ENCODE measurements around the gene EXT2.

EXT2 gene

DNA sequence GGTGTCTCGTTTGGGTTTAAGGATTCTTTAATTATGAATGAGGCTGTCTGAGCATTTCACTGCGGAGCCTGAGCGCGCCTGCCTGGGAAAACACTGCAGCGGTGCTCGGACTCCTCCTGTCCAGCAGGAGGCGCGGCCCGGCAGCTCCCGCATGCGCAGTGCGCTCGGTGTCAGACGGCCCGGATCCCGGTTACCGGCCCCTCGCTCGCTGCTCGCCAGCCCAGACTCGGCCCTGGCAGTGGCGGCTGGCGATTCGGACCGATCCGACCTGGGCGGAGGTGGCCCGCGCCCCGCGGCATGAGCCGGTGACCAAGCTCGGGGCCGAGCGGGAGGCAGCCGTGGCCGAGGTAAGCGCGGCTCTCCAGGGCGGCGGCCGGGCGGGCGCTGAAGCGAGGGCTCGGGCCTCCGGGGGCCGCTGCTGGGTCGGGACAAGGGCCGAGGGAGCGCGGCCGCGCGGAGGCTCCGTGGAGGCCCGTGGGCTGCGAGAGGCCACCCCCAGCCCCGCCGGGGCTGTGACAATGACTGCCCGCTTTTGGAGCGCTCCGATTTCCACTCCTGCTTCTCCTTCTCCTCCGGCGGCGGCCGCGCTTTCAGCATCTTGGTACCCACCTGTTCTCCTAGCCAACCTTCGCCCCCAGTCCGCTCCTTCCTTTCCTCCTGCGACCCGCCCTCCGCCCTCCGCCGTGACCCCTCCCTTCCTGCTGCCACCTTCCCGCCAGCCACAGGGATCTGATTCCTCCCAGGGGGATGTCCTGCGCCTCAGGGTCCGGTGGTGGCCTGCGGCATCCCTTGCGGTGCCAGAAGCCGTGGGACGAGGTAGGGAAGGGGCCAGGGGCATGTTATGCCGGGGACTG lies at the start of gene EXT2:
EXT2 (plus strand) TSS at position 173 of the 854 bp plus-strand sequence. CDS start 12,035 bp downstream, outside the sequence.
- H3K27ac ChIP-seq: peak within 1 kb of the TSS; percentile 69
- TF ChIP-seq, protein P1, sequence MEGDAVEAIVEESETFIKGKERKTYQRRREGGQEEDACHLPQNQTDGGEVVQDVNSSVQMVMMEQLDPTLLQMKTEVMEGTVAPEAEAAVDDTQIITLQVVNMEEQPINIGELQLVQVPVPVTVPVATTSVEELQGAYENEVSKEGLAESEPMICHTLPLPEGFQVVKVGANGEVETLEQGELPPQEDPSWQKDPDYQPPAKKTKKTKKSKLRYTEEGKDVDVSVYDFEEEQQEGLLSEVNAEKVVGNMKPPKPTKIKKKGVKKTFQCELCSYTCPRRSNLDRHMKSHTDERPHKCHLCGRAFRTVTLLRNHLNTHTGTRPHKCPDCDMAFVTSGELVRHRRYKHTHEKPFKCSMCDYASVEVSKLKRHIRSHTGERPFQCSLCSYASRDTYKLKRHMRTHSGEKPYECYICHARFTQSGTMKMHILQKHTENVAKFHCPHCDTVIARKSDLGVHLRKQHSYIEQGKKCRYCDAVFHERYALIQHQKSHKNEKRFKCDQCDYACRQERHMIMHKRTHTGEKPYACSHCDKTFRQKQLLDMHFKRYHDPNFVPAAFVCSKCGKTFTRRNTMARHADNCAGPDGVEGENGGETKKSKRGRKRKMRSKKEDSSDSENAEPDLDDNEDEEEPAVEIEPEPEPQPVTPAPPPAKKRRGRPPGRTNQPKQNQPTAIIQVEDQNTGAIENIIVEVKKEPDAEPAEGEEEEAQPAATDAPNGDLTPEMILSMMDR (IDR thresholded peaks at IDR 0.05): peak; percentile 95
- no peak for TF ChIP-seq ZFX (IDR thresholded peaks at IDR 0.05; ENCODE audit: borderline replicate concordance)

DNA sequence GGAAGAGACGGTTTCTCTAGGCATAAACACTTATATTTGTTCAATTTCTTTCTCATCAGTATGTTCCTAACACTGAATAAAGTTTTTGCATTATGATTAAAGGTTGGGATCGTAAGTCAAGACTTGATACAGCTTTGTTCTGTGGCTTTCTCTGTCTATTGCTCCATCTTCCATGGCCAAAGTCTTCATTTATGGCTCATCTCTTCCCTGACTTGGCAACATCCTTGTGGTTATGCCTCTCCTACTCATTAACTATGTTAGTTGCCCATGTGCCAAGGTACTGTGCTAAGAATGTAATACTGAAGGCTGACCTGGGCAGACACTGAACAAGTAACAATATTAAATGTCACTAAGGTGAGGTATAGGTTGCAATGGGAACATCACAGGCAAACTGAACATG lies 49.3 kb upstream of the EXT2 start:
- H3K27ac ChIP-seq: no peak overlapping the region
- TF ChIP-seq, protein P1 (IDR thresholded peaks at IDR 0.05): no peak
- TF ChIP-seq ZFX (IDR thresholded peaks at IDR 0.05; ENCODE audit: borderline replicate concordance): no peak

DNA sequence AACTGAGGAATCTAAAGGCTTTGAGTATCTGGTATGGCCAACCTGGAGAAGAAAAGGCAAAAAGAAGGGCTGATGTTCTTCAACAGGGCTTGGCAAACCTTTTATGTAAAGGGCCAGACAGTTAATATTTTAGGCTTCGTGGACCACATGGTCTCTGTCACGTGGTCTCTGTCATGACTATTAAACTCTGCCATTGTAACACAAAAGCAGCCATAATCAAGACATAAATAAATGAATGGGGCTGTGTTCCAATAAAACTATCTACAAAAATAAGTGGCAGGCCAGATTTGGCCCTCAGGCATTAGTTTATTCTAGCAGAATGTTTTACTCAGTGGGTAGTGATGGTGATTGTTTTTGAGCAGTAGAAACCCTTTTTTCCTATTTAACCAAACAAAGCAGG lies 48.2 kb upstream of the EXT2 start:
- no peak overlapping the region for H3K27ac ChIP-seq
- no peak for TF ChIP-seq ZFX (IDR thresholded peaks at IDR 0.05; ENCODE audit: borderline replicate concordance)

DNA sequence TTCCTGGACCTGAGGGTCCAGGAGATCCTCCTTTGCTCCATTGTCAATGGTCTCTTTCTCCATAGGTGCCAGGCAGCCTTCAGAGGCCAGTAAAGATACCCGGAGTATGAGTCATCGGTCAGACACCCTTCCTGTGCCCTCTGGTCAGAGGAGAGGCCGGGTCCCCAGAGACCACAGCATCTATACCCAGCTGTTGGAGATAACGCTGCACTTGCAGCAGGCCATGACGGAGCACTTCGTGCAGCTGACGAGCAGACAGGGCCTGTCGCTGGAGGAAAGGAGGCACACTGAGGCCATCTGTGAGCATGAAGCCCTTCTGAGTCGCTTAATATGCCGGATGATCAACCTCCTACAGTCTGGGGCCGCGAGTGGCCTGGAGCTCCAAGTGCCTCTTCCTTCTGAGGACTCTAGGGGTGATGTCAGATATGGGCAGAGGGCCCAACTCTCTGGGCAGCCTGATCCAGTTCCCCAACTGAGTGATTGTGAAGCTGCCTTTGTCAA lies 47.5 kb upstream of the EXT2 start, which contains the start of gene ACCSL:
ACCSL (plus strand) TSS at position 51 of the 501 bp plus-strand sequence; CDS start at position 107, 56 bp downstream.
- no peak for TF ChIP-seq ZFX (IDR thresholded peaks at IDR 0.05; ENCODE audit: borderline replicate concordance)
- TF ChIP-seq, protein P1 (IDR thresholded peaks at IDR 0.05): no peak
- no peak within 1 kb of the TSS for H3K27ac ChIP-seq

DNA sequence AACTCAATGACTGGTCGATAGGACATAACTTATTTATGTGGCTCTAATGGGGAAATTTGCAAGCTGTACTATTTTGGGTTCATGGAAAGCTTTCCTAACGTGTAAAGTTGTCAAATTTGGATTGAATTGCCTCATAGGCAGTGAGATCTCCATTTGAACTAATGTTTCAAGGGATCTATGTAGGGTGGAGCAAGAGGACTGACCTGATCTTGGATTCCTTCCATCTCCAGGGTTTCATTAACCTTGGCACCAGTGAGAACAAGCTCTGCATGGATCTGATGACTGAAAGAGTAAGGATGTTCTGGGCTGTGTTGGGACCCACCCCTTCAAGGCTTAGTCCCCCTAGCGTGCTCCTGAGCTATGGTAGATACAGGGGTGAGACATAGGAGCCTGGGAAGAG lies 45.6 kb upstream of the EXT2 start:
- TF ChIP-seq, protein P1 (IDR thresholded peaks at IDR 0.05): no peak
- no peak for TF ChIP-seq ZFX (IDR thresholded peaks at IDR 0.05; ENCODE audit: borderline replicate concordance)
- no peak overlapping the region for H3K27ac ChIP-seq

DNA sequence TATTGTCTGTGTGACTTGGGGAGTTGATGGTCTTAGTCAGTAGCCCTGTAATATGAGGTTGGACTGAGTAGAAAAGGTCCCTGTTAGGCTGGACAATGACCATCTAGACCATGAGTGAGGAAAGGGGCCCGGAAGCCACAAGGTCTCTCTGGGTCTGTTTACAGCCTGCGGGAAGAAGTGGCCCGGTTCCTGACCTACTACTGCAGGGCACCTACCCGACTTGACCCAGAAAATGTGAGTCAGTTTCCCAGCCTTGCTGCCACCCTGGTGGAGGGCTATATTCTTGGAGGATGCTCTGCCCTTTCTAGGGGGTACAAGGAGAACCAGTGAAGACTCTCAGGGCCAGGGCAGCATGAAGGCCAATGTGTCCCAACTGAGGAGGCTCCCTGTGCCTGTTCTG lies 44.3 kb upstream of the EXT2 start:
- no peak overlapping the region for H3K27ac ChIP-seq
- TF ChIP-seq, protein P1 (IDR thresholded peaks at IDR 0.05): no peak
- TF ChIP-seq ZFX (IDR thresholded peaks at IDR 0.05; ENCODE audit: borderline replicate concordance): no peak

DNA sequence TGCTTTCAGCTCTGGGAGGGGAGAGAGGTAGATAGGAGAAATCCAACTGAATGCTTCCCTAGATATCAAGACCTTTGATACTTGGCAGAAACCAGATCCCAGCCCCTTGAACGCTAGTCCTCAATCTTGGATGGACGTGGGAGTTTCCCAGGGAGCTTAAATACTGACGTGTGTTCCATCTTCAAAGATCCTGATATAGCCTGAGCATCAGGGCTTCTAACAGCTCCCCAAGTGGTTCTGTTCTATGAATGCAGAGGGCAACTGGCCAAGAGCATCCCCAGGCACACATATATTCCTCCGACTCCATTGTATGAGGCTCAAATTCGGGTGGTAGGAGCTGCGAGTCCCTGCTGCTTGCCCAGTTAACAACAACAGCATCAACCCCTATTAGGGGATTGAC lies 38.1 kb upstream of the EXT2 start:
- TF ChIP-seq ZFX (IDR thresholded peaks at IDR 0.05; ENCODE audit: borderline replicate concordance): no peak
- TF ChIP-seq, protein P1 (IDR thresholded peaks at IDR 0.05): no peak
- H3K27ac ChIP-seq: no peak overlapping the region

Data from 22Rv1 (cell line).